ENCODE measurements around the gene DCAF4.

GRCh38 chr14:72898448-72898847 is 27.8 kb upstream of the DCAF4 start:
- TF ChIP-seq ZNF274 (IDR thresholded peaks at IDR 0.05; ENCODE audit: low read depth, low read length) (no peak), YY1 (IDR thresholded peaks at IDR 0.05; ENCODE audit: insufficient read depth, insufficient read length) (no peak)

Data from NT2/D1 (cell line).